Measurements from ENCODE around the gene KL. TPM values are rescaled to one million over a fixed set of nuclear protein-coding genes. Genes with fewer than 3 reads are reported as not detected.

Gene KL
- total RNA-seq, 1 donor from 2014 or later = 1.2 TPM

- Histone ChIP-seq H3K27me3 (ENCODE audit: low read depth) (no peaks in the 10 kb centered on the region), H3K4me3 (no peak overlapping the region), H3K4me1 (peaks cover 9% of the 10 kb centered on the region), H3K27ac (replicated peaks) (no peak overlapping the region), H3K36me3 (peaks cover 4% of the 10 kb centered on the region), H3K9me3 (replicated peaks) (peaks cover 14% of the 10 kb centered on the region)
- TF ChIP-seq, protein P1, sequence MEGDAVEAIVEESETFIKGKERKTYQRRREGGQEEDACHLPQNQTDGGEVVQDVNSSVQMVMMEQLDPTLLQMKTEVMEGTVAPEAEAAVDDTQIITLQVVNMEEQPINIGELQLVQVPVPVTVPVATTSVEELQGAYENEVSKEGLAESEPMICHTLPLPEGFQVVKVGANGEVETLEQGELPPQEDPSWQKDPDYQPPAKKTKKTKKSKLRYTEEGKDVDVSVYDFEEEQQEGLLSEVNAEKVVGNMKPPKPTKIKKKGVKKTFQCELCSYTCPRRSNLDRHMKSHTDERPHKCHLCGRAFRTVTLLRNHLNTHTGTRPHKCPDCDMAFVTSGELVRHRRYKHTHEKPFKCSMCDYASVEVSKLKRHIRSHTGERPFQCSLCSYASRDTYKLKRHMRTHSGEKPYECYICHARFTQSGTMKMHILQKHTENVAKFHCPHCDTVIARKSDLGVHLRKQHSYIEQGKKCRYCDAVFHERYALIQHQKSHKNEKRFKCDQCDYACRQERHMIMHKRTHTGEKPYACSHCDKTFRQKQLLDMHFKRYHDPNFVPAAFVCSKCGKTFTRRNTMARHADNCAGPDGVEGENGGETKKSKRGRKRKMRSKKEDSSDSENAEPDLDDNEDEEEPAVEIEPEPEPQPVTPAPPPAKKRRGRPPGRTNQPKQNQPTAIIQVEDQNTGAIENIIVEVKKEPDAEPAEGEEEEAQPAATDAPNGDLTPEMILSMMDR (IDR thresholded peaks at IDR 0.05; ENCODE audit: borderline replicate concordance) = no peak
- intact Hi-C loops (cut with micrococcal nuclease) = no loop called here
- DNase-seq = no peak
Measured at GRCh38 chr13:33096886-33097605, 80.8 kb downstream of the KL start.

GRCh38 chr13:33099860-33100259, 83.6 kb downstream of the KL start:
- Histone ChIP-seq H3K27ac (replicated peaks) (no peak overlapping the region), H3K36me3 (peaks cover 12% of the 10 kb centered on the region), H3K27me3 (ENCODE audit: low read depth) (no peaks in the 10 kb centered on the region), H3K9me3 (replicated peaks) (peaks cover 14% of the 10 kb centered on the region), H3K4me3 (no peak overlapping the region), H3K4me1 (no peaks in the 10 kb centered on the region)
- TF ChIP-seq, protein P1 (IDR thresholded peaks at IDR 0.05; ENCODE audit: borderline replicate concordance) = no peak
- no peak for DNase-seq
- intact Hi-C loops (cut with micrococcal nuclease) = no loop called here

- DNase-seq = no peak
- intact Hi-C loops (cut with micrococcal nuclease) = no loop called here
- peaks cover 22% of the 10 kb centered on the region for H3K36me3 ChIP-seq
- no peak overlapping the region for H3K4me3 ChIP-seq
- H3K27ac ChIP-seq (replicated peaks) = no peak overlapping the region
- TF ChIP-seq, protein P1 (IDR thresholded peaks at IDR 0.05; ENCODE audit: borderline replicate concordance) = no peak
- peaks cover 14% of the 10 kb centered on the region for H3K9me3 ChIP-seq (replicated peaks)
- no peaks in the 10 kb centered on the region for H3K27me3 ChIP-seq (ENCODE audit: low read depth)
- no peaks in the 10 kb centered on the region for H3K4me1 ChIP-seq
Measured at GRCh38 chr13:33100886-33101285, 84.7 kb downstream of the KL start.

- Histone ChIP-seq H3K27me3 (ENCODE audit: low read depth) (no peaks in the 10 kb centered on the region), H3K4me3 (no peak overlapping the region), H3K4me1 (peaks cover 3% of the 10 kb centered on the region), H3K9me3 (replicated peaks) (peaks cover 14% of the 10 kb centered on the region), H3K27ac (replicated peaks) (no peak overlapping the region), H3K36me3 (peaks cover 32% of the 10 kb centered on the region)
- intact Hi-C loops (cut with micrococcal nuclease) = no loop called here
- no peak for DNase-seq
- TF ChIP-seq, protein P1 (IDR thresholded peaks at IDR 0.05; ENCODE audit: borderline replicate concordance) = no peak
Measured at GRCh38 chr13:33101835-33102234, 85.6 kb downstream of the KL start.

- intact Hi-C loops (cut with micrococcal nuclease) = no loop called here
- no peaks in the 10 kb centered on the region for H3K27me3 ChIP-seq (ENCODE audit: low read depth)
Measured at GRCh38 chr13:33103457-33103856, 87.2 kb downstream of the KL start.

More at GRCh38 chr13:33103457-33103856, 87.2 kb downstream of the KL start:
- DNase-seq = no peak
- peaks cover 44% of the 10 kb centered on the region for H3K36me3 ChIP-seq
- TF ChIP-seq, protein P1 (IDR thresholded peaks at IDR 0.05; ENCODE audit: borderline replicate concordance) = no peak
- peaks cover 3% of the 10 kb centered on the region for H3K9me3 ChIP-seq (replicated peaks)
- no peak overlapping the region for H3K27ac ChIP-seq (replicated peaks)
- no peak overlapping the region for H3K4me3 ChIP-seq
- peaks cover 19% of the 10 kb centered on the region for H3K4me1 ChIP-seq
